Left ventricle myocardium inferior (tissue), 1 donor: Measurements from ENCODE around the gene HSPA14. TPM values are rescaled to one million over a fixed set of nuclear protein-coding genes. Genes with fewer than 3 reads are reported as not detected.

Source experiments
- DNase-seq: peaks from one replicate; pipeline ENCODE4 v3.0.0-alpha.2; 2020
- H3K27ac ChIP-seq: fragments of 200-600 bp; replicated peaks from 2 replicates; pipeline ENCODE4 v1.8.0; 2021
- H3K27me3 ChIP-seq: fragments of 200-600 bp; 2 replicates; pipeline ENCODE4 v1.8.0; 2021; ENCODE audit warnings: low read depth
- H3K36me3 ChIP-seq: fragments of 200-600 bp; 2 replicates; pipeline ENCODE4 v1.8.0; 2021
- H3K4me1 ChIP-seq: fragments of 200-600 bp; 2 replicates; pipeline ENCODE4 v1.8.0; 2021
- H3K4me3 ChIP-seq: fragments of 200-600 bp; 2 replicates; pipeline ENCODE4 v1.8.0; 2021; ENCODE audit warnings: mild to moderate bottlenecking, moderate library complexity
- H3K9me3 ChIP-seq: fragments of 200-600 bp; replicated peaks from 2 replicates; pipeline ENCODE4 v1.8.0; 2021
- intact Hi-C: fragments of 100-400 bp; cut with micrococcal nuclease; formaldehyde crosslinking; loops from one replicate; pipeline ENCODE4 v1.11.0; 2022
- long read RNA-seq: library from polyadenylated mRNA; unstranded; transcript quantifications from one replicate; pipeline ENCODE4 v2.0.0, GENCODE V29; 2021
- total RNA-seq: library from RNA; stranded (reverse); fragmentation: NEBNext Ultra II Directional; extraction: Animal tissue kit (Norgen Biotek cat#: 25700); gene quantifications from one replicate; pipeline ENCODE4 v1.2.1, GENCODE V29; 2021
- TF ChIP-seq, protein P1 (sequence below): fragments of 200-600 bp; IDR thresholded peaks from 2 replicates; pipeline ENCODE4 v1.8.0; 2021; ENCODE audit warnings: antibody characterized with exemption, mild to moderate bottlenecking, borderline replicate concordance
- donor health status: DM: no; HTN: yes; CAD: no; lungs with severe emphysema.

The HSPA14 gene, protein sequence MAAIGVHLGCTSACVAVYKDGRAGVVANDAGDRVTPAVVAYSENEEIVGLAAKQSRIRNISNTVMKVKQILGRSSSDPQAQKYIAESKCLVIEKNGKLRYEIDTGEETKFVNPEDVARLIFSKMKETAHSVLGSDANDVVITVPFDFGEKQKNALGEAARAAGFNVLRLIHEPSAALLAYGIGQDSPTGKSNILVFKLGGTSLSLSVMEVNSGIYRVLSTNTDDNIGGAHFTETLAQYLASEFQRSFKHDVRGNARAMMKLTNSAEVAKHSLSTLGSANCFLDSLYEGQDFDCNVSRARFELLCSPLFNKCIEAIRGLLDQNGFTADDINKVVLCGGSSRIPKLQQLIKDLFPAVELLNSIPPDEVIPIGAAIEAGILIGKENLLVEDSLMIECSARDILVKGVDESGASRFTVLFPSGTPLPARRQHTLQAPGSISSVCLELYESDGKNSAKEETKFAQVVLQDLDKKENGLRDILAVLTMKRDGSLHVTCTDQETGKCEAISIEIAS
- total RNA-seq = 8.2 TPM
- long read RNA-seq, transcript HSPA14-201 (14 exons, 1,904 nt) = major isoform, 10 of 12 reads
- long read RNA-seq, partial matches to known transcripts = 0 of 12 reads
- long read RNA-seq, other reads (novel, unspliced or antisense) = 1 of 12 reads

DNA sequence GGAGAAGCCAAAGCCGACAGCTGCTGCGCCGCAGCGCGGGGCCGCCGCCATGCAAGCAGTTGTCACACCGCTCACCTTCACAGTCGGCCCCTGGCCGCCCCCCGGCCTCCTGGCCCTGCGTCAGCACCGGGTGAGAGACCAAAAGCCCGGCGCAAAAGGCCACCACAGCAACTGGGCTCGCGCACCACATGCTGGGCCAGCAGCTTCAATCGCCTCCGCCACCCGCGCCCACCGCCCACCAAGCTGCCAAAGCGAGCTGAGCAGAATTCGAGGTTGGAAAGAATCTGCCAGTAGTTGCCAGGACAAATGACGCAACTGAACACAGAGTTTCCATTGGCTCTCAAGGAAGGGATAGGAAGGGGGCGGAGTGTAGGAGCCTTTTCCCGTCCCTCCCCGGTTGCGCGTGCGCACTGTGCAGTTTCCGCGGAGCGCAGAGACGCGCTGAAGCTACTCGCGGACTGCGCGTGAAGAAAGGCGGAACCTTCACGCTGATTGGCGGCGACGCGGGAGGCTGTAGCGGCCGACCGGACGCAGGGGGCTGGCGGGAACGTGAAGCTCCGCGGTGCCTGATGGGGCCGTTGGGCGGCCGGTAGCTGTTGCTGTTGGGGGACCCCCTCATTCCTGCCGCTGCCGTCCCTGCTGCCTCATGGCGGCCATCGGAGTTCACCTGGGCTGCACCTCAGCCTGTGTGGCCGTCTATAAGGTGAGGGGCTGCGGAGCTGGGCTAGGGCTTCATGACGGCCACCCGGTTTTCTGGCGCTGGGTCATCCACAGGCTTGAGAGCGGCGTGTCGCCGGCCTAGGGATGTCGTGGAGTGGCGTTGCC is at the start of gene HSPA14, which contains the start of the genes CDNF and MSANTD7:
TSS of gene HSPA14 (plus strand) at position 550 of the 825 bp plus-strand sequence. CDS start at position 647, 97 bp downstream.
TSS of gene CDNF (minus strand) at position 281 of the 825 bp plus-strand sequence. CDS start at position 190, 91 bp downstream.
TSS of gene MSANTD7 (plus strand) at position 550 of the 825 bp plus-strand sequence. CDS start 3,979 bp downstream, outside the sequence.
- DNase-seq = peak; percentile 99
- Histone ChIP-seq H3K4me3 (peak within 1 kb of the TSS; percentile 92), H3K9me3 (no peaks in the 10 kb centered on the region), H3K27me3 (no peaks in the 10 kb centered on the region), H3K4me1 (peaks cover 35% of the 10 kb centered on the region), H3K36me3 (peaks cover 30% of the 10 kb centered on the region), H3K27ac (peak within 1 kb of the TSS; percentile 96)
- intact Hi-C loops = no loop called here
- TF ChIP-seq, protein P1, sequence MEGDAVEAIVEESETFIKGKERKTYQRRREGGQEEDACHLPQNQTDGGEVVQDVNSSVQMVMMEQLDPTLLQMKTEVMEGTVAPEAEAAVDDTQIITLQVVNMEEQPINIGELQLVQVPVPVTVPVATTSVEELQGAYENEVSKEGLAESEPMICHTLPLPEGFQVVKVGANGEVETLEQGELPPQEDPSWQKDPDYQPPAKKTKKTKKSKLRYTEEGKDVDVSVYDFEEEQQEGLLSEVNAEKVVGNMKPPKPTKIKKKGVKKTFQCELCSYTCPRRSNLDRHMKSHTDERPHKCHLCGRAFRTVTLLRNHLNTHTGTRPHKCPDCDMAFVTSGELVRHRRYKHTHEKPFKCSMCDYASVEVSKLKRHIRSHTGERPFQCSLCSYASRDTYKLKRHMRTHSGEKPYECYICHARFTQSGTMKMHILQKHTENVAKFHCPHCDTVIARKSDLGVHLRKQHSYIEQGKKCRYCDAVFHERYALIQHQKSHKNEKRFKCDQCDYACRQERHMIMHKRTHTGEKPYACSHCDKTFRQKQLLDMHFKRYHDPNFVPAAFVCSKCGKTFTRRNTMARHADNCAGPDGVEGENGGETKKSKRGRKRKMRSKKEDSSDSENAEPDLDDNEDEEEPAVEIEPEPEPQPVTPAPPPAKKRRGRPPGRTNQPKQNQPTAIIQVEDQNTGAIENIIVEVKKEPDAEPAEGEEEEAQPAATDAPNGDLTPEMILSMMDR = no peak

DNA sequence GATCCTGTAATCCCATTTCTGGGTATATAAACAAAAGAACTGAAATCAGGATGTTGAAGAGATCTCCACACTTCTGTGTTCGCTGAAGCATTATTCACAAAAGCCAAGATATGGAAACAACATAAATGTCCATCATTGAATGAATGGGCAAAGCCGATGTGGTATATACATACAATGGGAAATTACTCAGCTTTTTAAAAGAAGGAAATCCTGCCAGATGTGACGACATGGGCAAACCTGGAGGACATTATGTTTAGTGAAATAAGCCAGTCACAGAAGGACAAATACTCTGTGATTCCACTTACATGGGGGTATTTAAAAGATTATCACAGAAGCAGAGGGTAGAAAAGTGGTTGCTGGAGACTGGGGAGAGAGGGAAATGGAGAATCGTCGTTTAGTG is 39.5 kb upstream of the HSPA14 start:
- H3K36me3 ChIP-seq = no peaks in the 10 kb centered on the region
- no peaks in the 10 kb centered on the region for H3K27me3 ChIP-seq
- DNase-seq = no peak
- H3K4me3 ChIP-seq = no peak overlapping the region
- intact Hi-C loops = no loop called here
- H3K4me1 ChIP-seq = no peaks in the 10 kb centered on the region
- TF ChIP-seq, protein P1 = no peak
- no peaks in the 10 kb centered on the region for H3K9me3 ChIP-seq
- H3K27ac ChIP-seq = no peak overlapping the region

DNA sequence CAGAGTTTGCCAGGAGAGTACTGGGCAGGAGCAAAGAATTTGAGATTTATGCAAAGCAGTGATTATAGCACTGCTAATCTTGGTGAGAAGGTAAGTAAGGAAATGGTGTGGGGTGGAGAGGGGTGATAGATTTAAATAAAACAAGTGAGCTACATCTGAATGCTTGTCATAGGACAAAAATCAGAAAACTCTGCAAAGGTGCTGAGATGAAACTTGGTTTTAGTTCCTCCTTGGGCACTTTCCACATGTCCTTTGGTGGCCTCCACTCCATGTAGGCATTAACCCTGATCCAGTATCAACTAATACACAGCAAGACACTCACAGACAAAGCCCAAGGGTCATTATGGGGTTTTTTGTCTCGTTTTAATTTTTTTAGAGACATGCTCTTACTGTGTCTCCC is 37.7 kb upstream of the HSPA14 start:
- no peak overlapping the region for H3K4me3 ChIP-seq
- H3K27ac ChIP-seq = no peak overlapping the region
- H3K4me1 ChIP-seq = no peaks in the 10 kb centered on the region
- intact Hi-C loops = no loop called here
- no peaks in the 10 kb centered on the region for H3K27me3 ChIP-seq
- TF ChIP-seq, protein P1 = no peak
- no peaks in the 10 kb centered on the region for H3K36me3 ChIP-seq
- DNase-seq = no peak
- no peaks in the 10 kb centered on the region for H3K9me3 ChIP-seq

DNA sequence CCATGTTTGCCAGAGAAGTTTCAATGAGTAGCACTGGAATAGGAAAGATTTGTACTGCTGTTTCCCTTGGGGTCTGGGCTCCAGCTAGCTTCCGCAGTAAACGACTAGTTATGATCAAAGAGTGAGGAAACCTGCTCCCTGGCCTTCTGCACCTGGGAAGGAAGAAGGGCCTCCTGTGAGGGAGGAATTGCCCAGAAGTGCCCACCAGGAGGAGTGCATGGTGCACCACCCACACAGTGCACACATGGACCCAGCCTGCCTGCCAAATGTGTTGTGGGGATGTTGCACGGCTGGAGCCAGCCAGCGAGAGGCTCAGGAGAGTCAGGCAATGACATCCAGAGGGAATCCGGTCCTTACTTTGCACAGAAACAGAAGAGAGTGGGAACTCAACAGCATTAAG is 36.4 kb upstream of the HSPA14 start:
- no peaks in the 10 kb centered on the region for H3K9me3 ChIP-seq
- intact Hi-C loops = no loop called here
- no peaks in the 10 kb centered on the region for H3K4me1 ChIP-seq
- H3K27me3 ChIP-seq = peaks cover 2% of the 10 kb centered on the region
- DNase-seq = no peak
- H3K4me3 ChIP-seq = no peak overlapping the region
- no peak overlapping the region for H3K27ac ChIP-seq
- TF ChIP-seq, protein P1 = no peak
- no peaks in the 10 kb centered on the region for H3K36me3 ChIP-seq

DNA sequence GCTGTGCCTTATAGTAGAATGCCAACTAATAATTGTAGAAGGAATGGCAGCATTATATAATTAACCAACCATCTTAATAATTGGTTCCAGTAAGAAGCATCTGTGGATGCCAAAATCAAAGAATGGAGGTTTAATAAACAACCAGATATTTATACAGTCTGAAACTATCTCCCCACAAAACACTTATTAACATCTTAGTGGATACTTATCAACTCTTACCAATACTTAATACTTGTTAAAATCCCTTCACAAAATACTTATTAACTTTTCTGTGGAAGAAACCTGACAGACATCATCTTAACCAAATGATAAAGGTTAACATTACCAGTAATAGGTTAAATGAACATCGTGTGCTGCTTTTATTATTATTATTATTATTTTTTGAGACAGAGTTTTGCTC is 34.3 kb upstream of the HSPA14 start:
- DNase-seq = no peak
- H3K27ac ChIP-seq = no peak overlapping the region
- H3K36me3 ChIP-seq = no peaks in the 10 kb centered on the region
- TF ChIP-seq, protein P1 = no peak
- H3K4me3 ChIP-seq = no peak overlapping the region
- no peaks in the 10 kb centered on the region for H3K9me3 ChIP-seq
- no peaks in the 10 kb centered on the region for H3K4me1 ChIP-seq
- peaks cover 6% of the 10 kb centered on the region for H3K27me3 ChIP-seq
- intact Hi-C loops = no loop called here
